ENCODE measurements around the gene TOR3A. TPM values are rescaled to one million over a fixed set of nuclear protein-coding genes. Genes with fewer than 3 reads are reported as not detected.

TOR3A gene
- total RNA-seq, 2 experiments from 2014 or later: 28.8 to 30.3 TPM

DNA sequence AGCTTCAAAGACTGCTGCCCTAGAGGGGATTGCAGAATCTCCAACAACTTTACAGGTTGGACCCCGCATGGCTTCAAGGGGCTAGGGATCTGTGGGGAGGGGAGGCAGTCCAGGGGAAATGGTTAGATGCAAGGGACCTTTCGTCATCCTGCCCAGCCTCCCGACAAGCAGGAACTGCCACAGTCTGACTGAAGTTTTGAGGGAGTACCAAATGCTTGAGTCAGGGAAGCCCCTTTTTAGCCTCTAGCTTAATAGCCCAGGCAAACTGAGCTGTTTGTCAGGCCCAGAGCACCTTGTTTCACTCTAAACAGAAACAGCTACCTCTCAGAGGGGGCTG is 1.1 kb downstream of the TOR3A start:
- peak overlapping the region; percentile 99 for H3K4me3 Mint-ChIP-seq
- ChIA-PET POLR2A (interaction anchor here (0.6 to 2.4 kb wide), 6 partner anchors 44 to 288 kb away, joined by 3 to 13 read pairs (median 3); partner anchors contain the start of genes AXDND1 and SOAT1), CTCF (interaction anchor here (0.7 to 8.0 kb wide), 4 partner anchors 24 to 732 kb away, joined by 3 to 70 read pairs (median 4); partner anchors contain the start of gene AXDND1)
- no peaks in the 10 kb centered on the region for H3K27me3 Mint-ChIP-seq
- DNase-seq (peak; percentile 55), ATAC-seq (peak; percentile 13)
- H3K36me3 Mint-ChIP-seq (ENCODE audit: low read depth): peaks cover 25% of the 10 kb centered on the region
- peak overlapping the region; percentile 95 for H3K27ac Mint-ChIP-seq
- TF ChIP-seq, protein P1, sequence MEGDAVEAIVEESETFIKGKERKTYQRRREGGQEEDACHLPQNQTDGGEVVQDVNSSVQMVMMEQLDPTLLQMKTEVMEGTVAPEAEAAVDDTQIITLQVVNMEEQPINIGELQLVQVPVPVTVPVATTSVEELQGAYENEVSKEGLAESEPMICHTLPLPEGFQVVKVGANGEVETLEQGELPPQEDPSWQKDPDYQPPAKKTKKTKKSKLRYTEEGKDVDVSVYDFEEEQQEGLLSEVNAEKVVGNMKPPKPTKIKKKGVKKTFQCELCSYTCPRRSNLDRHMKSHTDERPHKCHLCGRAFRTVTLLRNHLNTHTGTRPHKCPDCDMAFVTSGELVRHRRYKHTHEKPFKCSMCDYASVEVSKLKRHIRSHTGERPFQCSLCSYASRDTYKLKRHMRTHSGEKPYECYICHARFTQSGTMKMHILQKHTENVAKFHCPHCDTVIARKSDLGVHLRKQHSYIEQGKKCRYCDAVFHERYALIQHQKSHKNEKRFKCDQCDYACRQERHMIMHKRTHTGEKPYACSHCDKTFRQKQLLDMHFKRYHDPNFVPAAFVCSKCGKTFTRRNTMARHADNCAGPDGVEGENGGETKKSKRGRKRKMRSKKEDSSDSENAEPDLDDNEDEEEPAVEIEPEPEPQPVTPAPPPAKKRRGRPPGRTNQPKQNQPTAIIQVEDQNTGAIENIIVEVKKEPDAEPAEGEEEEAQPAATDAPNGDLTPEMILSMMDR (IDR thresholded peaks at IDR 0.05): no peak
- no peaks in the 10 kb centered on the region for H3K9me3 Mint-ChIP-seq
- intact Hi-C loops (cut with micrococcal nuclease): loop anchor here (5.0 to 10.0 kb wide), 2 partner anchors 51 to 122 kb away; no protein-coding TSS in a partner anchor
- peaks cover 27% of the 10 kb centered on the region for H3K4me1 Mint-ChIP-seq (ENCODE audit: low read depth)

- Mint-ChIP-seq H3K36me3 (ENCODE audit: low read depth) (peaks cover 25% of the 10 kb centered on the region), H3K4me3 (peak overlapping the region; percentile 99), H3K27ac (peak overlapping the region; percentile 70), H3K4me1 (ENCODE audit: low read depth) (peaks cover 27% of the 10 kb centered on the region), H3K9me3 (no peaks in the 10 kb centered on the region), H3K27me3 (no peaks in the 10 kb centered on the region)
- intact Hi-C loops (cut with micrococcal nuclease): loop anchor here (5.0 to 10.0 kb wide), 2 partner anchors 51 to 121 kb away; no protein-coding TSS in a partner anchor
- ATAC-seq (no peak), DNase-seq (peak; percentile 15)
- ChIA-PET CTCF (interaction anchor here (1.0 to 8.0 kb wide), 3 partner anchors 37 to 731 kb away, joined by 3 to 70 read pairs (median 5); partner anchors contain the start of gene AXDND1), POLR2A (interaction anchor here (0.9 to 2.4 kb wide), 3 partner anchors 45 to 287 kb away, joined by 3 to 13 read pairs (median 3); partner anchors contain the start of gene SOAT1)
- TF ChIP-seq, protein P1 (IDR thresholded peaks at IDR 0.05): no peak
Observed at GRCh38 chr1:179083533-179083932, 1.7 kb downstream of the TOR3A start.

DNA sequence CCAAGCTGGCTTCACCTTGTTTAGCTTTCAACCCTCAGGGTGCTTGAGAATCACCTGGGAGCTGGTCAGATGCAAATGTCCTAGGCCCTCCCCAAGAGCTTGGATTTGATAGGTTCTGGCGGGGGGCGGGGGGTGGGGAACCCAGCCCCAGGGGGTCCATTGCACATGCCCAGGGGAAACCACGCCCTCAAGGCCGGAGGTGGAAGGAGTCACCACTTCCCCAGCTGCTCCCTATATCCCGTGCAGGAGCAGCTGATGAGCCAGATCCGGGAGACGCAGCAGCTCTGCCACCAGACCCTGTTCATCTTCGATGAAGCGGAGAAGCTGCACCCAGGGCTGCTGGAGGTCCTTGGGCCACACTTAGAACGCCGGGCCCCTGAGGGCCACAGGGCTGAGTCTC is 5.8 kb downstream of the TOR3A start:
- ChIA-PET POLR2A (interaction anchor here (0.6 to 0.7 kb wide), 2 partner anchors 38 to 41 kb away, joined by 3 to 4 read pairs; no protein-coding TSS in a partner anchor), CTCF (interaction anchor here (1.5 kb wide), 1 partner anchor 14 kb away, joined by 3 read pairs; no protein-coding TSS in a partner anchor)
- H3K27me3 Mint-ChIP-seq: no peaks in the 10 kb centered on the region

GRCh38 chr1:179089827-179090482 is 8.1 kb downstream of the TOR3A start:
- TF ChIP-seq, protein P1 (IDR thresholded peaks at IDR 0.05): no peak

More for the DNA sequence above, 5.8 kb downstream of the TOR3A start:
- DNase-seq (no peak), ATAC-seq (no peak)
- H3K9me3 Mint-ChIP-seq: no peaks in the 10 kb centered on the region
- H3K27ac Mint-ChIP-seq: no peak overlapping the region
- H3K4me1 Mint-ChIP-seq (ENCODE audit: low read depth): peaks cover 13% of the 10 kb centered on the region
- H3K36me3 Mint-ChIP-seq (ENCODE audit: low read depth): peaks cover 32% of the 10 kb centered on the region
- TF ChIP-seq, protein P1 (IDR thresholded peaks at IDR 0.05): no peak
- intact Hi-C loops (cut with micrococcal nuclease): loop anchor here (10.0 kb wide), 1 partner anchor 117 kb away; no protein-coding TSS in a partner anchor
- no peak overlapping the region for H3K4me3 Mint-ChIP-seq

More at GRCh38 chr1:179089827-179090482, 8.1 kb downstream of the TOR3A start:
- CTCF ChIA-PET: interaction anchor here (1.0 kb wide), 1 partner anchor 87 kb away, joined by 3 read pairs; no protein-coding TSS in a partner anchor
- no peak overlapping the region for H3K27ac Mint-ChIP-seq
- intact Hi-C loops (cut with micrococcal nuclease): loop anchor here (10.0 kb wide), 1 partner anchor 115 kb away; no protein-coding TSS in a partner anchor
- H3K4me3 Mint-ChIP-seq: no peak overlapping the region
- H3K9me3 Mint-ChIP-seq: no peaks in the 10 kb centered on the region
- H3K27me3 Mint-ChIP-seq: no peaks in the 10 kb centered on the region
- peaks cover 2% of the 10 kb centered on the region for H3K4me1 Mint-ChIP-seq (ENCODE audit: low read depth)
- H3K36me3 Mint-ChIP-seq (ENCODE audit: low read depth): peaks cover 37% of the 10 kb centered on the region
- ATAC-seq: no peak
- DNase-seq: no peak
- POLR2A ChIA-PET: interaction anchor here (0.8 kb wide), 1 partner anchor 9 kb away, joined by 3 read pairs; no protein-coding TSS in a partner anchor
